ENCODE results near the gene ZNF594.

DNA sequence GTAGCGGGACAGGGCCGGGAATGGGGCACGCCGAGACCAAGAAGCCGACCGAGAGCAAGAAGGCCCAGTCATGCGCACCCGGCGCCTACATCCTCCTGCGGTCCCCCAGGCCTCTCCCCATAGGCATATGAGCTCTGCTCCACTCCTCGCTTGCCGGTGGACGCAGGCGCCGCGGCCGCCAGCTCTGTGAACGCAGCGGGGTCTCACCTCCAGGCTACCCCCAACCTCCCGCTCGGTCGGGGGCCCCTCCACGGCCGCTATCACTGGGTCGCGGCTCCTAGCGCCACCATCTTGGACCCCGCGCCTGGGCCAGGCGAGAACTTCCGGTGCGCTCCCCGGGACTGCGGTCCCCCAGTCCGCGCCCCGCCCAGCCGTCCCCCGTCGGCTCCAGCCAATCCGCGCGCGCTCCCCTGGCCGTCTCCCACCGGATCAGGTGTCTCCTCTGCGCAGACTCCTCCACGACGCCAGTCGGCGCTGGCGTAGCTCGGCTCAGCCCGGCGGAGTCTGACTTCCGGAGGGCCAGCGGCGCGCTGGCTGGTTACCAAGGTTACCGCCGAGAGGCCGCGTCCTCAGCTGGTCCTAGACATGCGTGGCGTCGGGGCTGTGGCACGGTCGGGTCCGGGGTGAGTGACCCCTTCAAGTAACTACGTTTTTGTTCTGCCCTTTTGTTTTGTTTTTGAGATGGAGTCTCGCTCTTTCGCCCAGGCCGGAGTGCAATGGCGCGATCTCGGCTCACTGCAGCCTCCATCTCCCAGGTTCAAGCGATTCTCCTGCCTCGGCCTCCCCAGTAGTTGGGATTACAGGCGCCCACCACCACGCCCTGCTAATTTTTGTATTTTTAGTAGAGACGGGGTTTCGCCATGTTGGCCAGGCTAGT lies at the start of gene ZNF594:
- peak; percentile 51 to 64 for TF ChIP-seq POLR2A (IDR thresholded peaks at IDR 0.05)
- TF ChIP-seq, protein P1, sequence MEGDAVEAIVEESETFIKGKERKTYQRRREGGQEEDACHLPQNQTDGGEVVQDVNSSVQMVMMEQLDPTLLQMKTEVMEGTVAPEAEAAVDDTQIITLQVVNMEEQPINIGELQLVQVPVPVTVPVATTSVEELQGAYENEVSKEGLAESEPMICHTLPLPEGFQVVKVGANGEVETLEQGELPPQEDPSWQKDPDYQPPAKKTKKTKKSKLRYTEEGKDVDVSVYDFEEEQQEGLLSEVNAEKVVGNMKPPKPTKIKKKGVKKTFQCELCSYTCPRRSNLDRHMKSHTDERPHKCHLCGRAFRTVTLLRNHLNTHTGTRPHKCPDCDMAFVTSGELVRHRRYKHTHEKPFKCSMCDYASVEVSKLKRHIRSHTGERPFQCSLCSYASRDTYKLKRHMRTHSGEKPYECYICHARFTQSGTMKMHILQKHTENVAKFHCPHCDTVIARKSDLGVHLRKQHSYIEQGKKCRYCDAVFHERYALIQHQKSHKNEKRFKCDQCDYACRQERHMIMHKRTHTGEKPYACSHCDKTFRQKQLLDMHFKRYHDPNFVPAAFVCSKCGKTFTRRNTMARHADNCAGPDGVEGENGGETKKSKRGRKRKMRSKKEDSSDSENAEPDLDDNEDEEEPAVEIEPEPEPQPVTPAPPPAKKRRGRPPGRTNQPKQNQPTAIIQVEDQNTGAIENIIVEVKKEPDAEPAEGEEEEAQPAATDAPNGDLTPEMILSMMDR (IDR thresholded peaks at IDR 0.05): peak; percentile 70 to 85 (median 77)
